ENCODE data around the gene ABHD5.

Gene ABHD5

DNA sequence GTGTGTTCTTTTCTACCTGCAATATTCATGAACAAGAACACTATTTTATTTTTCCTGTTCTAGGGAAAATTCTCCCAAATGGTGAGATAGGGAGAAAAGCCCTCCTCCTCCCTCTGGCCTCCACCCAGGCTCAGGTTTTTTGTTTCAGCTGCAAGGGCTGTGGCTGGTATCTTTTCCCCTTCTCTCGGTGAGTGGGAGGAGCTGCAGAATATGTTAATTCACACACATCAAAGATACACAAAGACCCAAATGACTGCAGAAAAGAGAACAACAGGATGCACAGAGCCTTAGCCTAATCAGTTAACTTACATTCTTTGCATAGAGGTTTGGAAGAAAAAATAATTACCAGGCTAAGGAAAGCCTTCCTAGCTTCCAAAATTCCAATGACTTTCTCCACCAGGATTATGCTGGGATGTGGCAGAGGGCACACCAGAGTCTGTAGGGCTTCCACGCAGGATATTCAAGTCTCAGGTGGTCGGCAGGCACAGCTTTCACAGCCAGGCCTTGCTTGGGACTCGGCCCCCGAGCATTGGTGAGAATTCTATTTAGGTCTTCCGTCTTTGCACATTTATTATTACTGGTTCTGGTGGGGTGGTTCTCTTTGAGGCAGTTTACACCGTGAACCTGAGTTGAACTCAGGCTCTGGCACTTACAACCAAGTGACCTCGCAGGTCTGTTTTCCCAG, 64.9 kb downstream of the ABHD5 start:
- no peak for DNase-seq (ENCODE audit: low read depth in 4 of 4, low spot score in 1 of 4)

DNA sequence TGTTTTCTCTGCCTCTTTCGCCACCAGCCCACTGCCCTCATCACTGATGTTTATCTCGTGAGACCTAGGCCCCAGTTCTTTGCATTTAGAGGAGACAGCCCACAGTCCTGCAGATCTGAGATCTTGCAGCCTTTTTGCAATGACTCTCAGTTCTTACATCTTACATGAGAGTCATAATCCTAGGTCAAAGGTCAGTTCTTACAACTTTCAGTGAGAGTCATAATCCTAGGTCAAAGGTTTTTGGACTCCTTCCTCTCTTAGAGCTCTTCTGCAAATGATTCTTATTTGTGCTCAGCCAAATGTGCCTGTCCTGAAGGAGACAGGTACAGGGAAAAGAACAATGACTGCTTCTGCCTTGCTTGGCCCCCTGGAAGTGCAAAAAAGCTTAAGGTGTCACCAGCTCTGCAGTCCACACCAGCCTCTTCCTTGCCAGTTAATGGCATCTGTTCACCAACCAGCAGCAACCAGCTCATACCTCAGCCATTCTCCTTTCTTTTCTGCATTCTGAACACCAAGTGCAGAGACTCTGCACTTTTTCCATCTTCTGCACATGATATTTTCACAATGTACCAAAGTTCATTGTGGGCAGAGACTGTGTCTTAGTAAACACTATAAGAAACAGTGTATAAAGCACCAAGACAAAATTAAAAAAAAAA, 67.1 kb downstream of the ABHD5 start:
- DNase-seq (ENCODE audit: low read depth in 4 of 4, low spot score in 1 of 4) = no peak

DNA sequence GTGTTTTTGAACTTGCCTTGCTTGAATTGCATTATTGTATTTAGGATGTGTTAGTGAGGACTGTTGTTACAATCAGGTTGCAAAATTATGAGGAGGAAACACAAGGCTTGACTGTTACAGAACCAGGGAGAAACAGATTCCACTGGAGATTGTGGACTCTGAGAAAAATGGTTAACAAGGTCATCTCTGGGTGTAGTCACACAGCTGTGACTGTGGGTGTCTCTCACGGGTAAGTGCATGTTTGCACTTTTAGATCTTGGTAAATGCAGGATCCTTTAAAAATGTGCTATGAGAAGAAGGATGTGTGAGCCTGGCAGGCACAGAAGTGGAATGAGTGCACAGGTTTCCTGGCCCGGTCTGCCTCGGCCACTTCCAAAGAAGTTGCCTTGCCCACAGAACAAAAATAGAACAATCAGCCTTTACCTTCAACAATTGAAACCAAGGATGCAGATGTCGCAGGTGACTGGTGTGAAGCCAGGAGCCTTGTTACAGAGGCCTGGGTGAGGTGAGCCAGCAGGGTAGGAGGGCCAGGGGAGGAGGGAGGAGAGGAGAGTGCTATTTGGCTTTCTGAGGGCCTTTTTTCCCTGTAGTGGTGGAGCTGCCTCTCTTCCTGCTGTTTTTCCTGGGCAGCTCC, 68.0 kb downstream of the ABHD5 start:
- no peak for DNase-seq (ENCODE audit: low read depth in 4 of 4, low spot score in 1 of 4)

DNA sequence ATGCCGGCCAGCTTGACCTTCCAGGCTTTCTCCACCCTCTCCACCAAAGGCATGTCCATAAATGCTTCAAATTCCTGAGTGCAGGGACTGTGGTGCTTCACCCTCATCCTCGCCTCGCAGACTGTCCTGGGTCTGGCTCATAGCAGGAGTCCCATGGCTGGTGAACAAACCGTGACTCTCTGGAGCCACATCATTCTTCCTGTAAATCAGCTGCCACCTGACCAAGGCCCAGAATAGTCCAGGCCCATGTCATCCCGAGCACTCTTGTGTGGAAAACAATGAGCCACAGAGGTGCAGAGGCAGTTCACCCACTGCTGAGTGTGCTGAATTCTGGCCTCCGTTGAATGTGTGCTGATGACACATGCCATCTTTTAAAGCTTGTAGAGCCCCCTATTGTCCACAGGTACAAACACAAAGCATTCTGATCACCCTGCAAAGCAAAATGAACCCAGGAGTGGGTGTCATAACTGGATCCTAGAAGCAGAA, 68.6 kb downstream of the ABHD5 start:
- DNase-seq (ENCODE audit: low read depth in 4 of 4, low spot score in 1 of 4) = no peak

DNA sequence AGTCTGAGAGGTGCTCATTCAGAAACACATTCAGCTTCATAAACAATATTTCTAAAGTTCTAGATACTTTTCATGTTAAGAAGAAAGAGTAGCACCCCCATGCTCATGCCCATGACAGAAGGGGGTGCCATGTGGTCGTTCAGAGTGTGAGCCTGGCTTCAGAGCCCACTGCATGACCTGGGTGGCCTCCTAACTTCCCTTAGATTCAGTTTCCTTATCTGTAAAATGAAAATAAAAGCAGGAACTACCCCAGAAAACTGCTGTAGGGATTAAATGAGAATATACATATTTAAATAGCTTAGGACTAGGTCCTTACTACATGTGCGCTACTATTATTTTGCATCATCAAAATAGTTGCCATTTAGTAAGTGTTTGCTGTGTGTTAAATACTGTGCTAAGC, 69.2 kb downstream of the ABHD5 start:
- no peak for DNase-seq (ENCODE audit: low read depth in 4 of 4, low spot score in 1 of 4)

DNA sequence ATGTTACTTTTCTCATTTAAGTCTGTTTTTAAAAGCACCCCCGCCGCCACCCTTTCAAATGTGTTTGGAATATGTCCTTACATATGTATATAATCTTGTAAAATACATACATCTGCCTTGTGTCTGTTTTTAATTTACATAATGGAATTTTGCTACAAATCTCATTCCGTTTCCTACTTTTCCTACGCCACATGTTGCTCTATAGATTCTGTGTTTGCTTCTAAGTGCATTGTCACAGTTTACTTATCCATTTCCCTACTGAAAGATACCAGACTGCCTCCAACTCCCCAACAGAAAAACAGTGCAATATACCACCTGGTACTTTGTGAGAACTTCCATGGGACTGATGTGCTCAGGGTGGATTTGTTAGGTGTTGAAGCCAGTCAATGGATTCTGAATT, 70.2 kb downstream of the ABHD5 start:
- DNase-seq (ENCODE audit: low read depth in 4 of 4, low spot score in 1 of 4) = no peak

DNA sequence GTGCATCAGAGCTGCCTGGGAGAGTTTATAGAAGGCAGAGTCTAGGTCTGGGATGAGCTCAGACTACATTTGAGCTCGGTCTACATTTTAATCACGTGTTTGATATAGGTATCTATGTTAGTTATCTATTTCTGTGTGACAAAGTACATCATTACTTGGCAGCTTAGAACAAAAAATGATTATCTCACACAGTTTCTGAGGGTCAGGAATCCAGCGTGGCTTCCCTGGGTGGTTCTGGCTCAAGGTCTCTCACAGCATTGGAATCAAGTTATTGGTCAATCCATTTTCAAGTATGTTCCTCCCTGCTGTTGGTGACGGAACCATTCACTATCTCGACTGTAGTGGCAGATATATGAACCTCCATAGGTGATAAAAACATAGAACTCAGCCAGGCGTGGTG, 71.7 kb downstream of the ABHD5 start:
- DNase-seq (ENCODE audit: low read depth in 4 of 4, low spot score in 1 of 4) = no peak

DNA sequence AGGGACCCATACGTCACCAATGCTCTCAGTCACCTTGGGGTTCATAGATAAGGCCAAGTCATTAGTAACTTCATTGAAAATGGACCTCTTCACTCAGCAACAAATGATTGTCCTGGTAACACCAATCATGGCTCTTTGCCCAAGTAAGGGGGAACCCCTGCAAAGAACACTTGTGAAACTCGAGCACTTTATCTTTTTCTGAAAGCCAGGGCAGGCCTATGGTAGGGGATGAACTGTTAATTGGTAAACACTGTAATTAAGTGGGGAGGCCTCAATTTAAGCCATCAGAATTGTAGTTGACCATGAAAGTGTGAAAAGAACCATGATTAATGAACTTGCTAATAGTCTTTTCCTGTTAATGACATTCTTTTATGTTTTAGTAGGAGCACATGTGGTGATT, 73.3 kb downstream of the ABHD5 start:
- DNase-seq (ENCODE audit: low read depth in 4 of 4, low spot score in 1 of 4) = no peak

DNA sequence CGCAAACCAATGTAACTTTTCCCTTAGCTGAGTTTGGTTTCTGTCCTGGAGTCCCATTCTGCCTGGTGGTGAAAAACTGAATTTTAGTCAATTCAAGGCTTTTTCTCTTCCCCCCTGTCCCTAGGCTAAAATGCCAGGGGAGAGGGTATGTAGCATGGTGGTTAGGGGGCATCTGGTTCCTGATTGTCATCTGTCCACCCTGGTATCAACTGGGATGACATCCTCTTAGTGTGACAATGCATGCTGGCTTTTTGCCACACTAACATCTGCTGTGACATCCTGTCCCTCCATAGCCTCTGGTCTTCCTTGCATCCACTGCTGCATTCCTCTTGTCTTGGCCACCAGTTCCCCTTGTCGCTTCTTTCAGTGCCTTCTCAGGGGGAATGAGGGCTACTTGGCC, 73.7 kb downstream of the ABHD5 start:
- DNase-seq (ENCODE audit: low read depth in 4 of 4, low spot score in 1 of 4) = no peak

DNA sequence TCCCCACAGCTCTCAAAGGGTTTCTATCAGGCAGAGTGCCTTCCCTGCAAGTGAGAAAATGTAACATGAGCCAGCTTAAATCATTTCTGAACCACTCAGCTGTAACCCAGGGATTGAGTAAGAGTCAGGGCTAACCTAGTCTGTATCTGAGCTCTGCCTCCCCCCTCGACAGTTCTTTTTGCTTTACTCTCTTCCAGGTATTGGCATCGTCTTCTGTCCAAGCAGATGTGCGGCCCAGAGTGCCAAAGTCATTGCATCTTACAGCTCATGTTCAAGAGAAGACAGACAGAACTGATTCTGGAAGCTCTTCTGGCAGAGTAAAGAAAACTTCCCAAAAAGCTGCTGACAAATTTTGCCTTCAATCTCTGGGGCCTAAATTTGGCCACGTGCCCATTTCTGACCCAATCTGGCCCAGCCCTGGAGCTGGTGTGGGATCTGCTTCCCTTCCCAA, 74.8 kb downstream of the ABHD5 start:
- DNase-seq (ENCODE audit: low read depth in 4 of 4, low spot score in 1 of 4) = no peak

DNA sequence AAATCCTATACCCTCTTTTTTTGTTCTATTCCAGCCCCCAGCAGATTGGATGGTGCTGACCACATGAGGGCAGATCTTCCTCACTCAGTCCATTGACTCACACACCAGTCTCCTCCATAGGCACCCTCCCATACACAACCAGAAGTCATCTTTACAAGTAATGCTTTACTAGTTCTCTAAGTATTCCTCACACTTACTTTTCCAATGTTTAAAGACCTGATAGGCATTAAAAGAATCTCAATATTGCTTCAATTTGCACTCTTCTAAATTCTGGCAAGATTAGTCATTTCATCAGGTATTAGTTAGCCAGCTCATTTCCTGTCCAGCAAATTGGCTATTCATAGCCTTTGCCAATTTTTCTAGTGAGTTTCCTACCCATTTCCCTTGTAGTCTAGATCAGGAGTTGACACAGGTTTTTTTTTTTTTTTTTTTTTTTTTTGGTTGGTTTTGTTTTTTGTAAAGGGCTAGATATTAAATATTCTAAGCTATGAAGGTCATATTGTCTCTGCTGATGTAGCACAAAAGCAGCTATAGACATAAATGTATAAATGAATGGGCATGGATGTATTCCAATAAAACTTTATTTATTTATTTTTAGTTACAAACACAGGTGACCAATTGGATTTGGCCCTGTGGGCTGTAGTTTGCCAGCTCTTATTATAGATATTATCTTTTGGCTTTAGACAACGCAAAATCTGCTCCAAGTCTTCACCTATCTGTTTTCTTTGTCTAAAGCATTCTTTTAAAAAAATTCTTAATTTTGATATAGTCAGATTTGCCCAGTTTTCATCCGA, 76.1 kb downstream of the ABHD5 start:
- DNase-seq (ENCODE audit: low read depth in 4 of 4, low spot score in 1 of 4) = no peak

DNA sequence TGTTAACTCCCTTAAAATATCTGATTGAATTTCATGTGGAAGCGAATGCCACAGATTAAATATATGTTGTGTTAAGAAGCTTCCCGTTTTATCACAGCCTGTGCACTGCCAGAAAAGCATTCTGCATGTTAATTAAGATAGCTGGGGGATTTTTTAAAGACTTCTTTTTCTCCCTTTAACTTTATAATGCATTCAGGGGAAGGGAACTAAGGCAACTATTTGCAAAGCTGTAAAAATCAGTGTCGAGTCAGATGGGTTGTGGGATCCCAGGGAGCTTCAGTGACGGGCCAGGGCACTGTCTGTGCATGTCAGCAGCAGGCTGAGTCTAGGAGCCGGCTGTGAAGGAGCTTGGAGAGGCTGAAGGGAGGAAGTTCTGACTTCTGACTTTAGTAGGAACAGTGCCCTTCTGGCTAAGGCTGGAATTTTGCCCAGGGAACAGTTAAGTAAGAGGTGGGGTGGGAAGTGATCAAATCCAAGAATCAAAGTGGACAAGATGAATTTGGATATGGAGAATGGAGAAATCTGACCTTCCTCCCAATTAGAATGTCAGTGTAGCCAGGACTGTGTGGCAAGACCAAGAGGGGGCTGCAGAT, 77.7 kb downstream of the ABHD5 start:
- no peak for DNase-seq (ENCODE audit: low read depth in 4 of 4, low spot score in 1 of 4)

DNA sequence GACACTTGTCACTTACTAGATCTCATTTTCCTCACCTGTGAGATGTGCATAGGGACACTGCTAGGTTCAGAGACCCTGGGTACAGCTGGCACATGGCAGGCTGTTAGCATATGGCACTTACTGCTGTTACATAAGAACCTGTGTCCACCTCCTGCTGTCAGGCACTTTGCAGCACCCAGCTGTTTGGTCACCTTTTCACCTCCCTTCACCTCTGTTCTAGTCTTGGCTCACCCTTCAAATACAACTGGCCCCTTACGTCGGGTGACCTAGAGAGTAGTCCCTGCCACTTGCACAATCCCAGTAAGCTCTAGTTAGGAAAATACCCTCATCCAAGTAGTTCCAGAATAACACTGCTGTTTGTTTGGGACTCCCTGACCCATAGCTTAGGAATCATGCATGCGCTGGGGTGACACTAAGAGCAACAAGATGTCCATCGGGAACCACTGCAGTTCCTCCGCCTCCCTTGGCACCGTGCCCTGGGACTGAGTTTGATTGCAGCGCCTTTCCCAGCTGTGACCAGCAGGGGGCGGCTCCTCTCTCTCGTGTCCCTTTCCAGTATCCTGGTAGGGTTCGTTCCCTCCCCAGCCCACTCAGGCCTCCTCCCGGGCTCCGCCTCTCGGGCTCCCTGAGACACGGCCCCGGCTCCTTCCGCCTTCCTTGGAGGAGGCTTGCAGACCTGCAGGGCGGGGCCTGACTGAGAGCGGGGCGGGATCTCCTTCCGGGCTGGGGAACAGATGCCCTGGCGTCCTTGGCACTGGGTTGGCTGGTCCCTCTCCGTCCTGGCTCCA, 78.6 kb downstream of the ABHD5 start:
- peak; percentile 49 to 73 (median 64) for DNase-seq (ENCODE audit: low read depth in 4 of 4, low spot score in 1 of 4)

DNA sequence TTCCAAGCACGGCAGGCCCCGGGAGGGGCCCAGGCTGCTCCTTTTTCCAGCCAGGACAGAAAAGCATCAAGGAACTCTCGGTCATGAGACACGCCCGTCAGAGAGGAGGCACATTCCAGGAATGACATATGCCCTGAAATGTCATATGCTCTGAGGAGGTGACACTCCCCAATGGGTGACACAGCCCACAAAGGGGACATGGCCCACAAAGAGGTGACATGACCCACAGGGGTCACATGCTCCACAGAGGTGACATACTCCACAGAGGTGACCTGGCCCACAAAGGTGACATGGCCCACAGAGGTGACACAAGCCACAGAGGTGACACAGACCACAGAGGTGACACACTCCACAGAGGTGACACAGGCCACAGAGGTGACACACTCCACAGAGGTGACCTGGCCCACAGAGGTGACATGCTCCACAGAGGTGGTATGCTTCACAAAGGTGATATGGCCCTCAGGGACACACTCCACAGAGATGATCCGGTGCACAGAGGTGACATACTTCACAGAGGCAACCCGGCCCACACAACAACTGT, 79.2 kb downstream of the ABHD5 start:
- DNase-seq (ENCODE audit: low read depth in 4 of 4, low spot score in 1 of 4) = no peak

DNA sequence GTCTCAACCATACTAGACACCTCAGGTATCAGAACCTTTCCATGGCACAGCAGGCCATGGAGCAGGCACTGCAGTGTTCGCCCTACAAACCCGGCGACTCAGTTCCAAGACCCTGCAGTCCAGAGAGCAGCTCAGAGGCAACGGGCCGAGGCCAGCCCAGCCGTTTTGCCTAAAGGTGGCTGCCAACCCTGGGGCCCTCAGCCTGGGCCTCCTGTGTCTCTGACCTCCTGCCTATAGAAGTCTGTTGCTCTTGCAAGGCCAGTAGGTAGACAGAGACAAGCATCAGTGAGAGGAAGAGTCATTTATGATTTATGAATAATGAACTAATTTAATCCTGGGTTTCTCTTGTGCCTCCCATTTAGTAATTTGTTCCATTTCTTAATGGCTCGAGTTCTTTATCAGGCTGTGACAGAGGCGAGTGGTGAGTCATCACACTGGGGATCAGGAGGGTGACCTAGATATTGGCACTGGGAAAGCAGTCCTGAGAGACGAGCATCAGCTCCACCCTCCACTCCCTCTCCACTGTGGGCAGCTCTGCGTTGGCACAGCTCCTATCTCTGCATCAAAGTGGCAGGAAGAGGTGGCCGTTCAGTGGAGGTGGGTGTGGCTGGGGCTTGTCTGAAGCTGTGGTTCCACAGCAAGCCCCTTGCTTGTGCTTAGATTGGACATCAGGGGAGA, 79.8 kb downstream of the ABHD5 start:
- peak in 1 of 4 experiments; percentile 15 for DNase-seq (ENCODE audit: low read depth in 4 of 4, low spot score in 1 of 4)

DNA sequence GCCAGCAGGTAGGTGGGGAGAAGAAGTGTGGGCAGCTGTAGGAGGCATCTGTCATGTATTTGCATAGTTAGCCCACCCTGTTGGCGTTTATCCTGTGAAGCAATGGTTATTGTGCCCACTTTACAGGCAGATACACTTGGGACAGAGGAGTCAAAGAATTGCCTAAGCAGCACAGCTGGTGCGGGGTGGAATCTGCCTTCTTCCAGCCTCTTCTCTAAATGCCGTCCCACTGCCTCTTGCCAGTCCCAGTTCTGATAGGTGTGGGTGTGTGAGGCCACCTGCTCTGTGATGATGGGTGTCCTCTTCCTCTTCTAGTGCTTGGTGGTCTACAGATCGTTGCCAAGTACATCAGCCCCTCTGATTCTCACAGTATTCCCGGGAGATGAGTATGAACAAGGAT, 80.9 kb downstream of the ABHD5 start:
- no peak for DNase-seq (ENCODE audit: low read depth in 4 of 4, low spot score in 1 of 4)

DNA sequence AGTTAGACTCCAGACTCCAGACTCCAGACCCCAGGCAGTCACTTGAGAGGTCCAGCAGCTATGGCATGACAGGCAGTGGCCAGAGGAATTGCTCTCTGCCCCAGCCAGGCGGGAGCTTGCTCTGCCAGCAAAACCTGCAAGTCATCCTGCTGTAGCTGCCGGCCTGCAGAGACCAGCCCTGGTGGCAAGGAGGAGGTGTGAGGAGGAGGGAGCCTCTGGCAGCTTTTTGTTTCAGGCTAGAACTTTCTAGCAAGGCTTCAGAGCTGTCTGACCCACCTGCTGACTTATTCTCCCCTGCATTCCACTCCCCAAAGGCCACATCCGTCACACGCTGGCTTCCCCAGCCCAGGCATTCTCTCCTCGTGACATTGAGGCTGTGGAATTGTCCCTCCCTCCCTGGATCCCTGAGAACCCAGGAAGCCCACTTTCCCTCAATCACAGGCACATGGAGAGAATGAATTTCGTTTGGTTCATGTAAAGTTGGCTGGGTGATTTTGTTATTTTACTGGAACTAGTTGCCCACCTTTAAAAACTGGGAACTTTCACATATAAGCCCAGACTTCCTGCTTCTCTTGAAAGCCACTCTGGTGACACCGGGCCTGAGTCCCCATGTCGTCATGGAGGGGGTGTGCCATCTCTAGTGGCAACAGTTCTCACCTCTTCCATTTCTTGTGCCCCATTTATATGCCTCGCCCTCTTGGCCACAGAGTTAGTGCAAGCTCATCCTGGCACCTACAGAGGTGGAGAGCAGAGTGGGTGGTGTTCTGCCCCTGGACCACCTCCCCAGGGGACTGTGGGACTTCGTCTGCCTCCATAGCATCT, 82.7 kb downstream of the ABHD5 start:
- no peak for DNase-seq (ENCODE audit: low read depth in 4 of 4, low spot score in 1 of 4)

DNA sequence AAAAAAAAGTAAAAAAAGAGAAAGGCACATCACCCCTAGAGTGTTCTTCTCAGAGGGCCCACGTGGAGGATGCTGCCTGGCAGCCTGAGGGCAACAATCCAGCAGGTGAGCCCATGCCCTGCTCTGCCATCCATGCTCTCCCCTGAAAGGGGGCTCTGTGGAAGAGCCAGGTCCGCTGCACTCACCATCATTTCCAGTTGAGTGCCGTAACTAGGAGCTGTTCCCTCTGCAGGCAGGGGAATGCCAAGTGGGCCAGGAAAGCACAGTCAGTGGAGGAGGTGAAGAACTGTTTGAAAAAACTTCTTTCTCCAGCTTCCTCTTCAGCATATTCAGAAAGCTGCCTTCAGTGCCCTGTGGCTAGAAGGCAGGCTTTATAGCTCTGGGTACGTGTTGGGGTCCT, 84.1 kb downstream of the ABHD5 start:
- DNase-seq (ENCODE audit: low read depth in 4 of 4, low spot score in 1 of 4) = no peak

DNA sequence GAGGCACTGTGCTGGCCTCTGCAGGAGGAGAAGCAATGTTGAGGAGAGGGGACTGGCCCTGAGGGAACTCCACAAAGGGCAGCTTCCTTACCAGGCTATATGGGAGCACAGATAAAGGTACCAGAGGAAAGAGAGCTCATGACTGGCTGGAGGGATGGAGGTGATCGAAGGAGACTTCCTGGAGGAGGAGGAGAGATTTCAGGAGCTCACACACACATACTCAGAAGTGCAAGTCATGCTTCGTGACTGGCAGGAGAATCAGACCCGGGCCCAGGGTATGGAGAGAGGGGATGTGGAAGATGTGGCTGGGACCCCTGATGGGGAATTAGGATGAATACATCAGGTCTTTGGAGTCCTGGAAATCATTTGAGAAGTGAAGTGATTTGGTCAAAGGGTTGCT, 85.4 kb downstream of the ABHD5 start:
- no peak for DNase-seq (ENCODE audit: low read depth in 4 of 4, low spot score in 1 of 4)
